Activated T-helper 1 cell treated with anti-CD3 and anti-CD28 coated beads, Interleukin-12 subunit alpha, Interleukin-12 subunit beta, Interleukin-2, Interleukin-4 antibody, amounts not matched to agents 30 ng/mL and 10 ng/mL and 1 ng/mL, durations not matched to agents 14 hours and 24 hours and 36 hours (primary cell): ENCODE results near the gene MAN1B1. TPM values are rescaled to one million over a fixed set of nuclear protein-coding genes. Genes with fewer than 3 reads are reported as not detected.

Experiments
- DNase-seq: peaks from one replicate; pipeline ENCODE4 v3.0.0; 2021; ENCODE audit warnings: low spot score
- H3K27ac Mint-ChIP-seq: one replicate; pipeline ENCODE4 v1.8.0; 2021; ENCODE audit warnings: mild to moderate bottlenecking, mixed read lengths
- H3K27me3 Mint-ChIP-seq: one replicate; pipeline ENCODE4 v1.8.0; 2022; ENCODE audit warnings: mild to moderate bottlenecking, moderate library complexity, mixed read lengths; ENCODE audit not compliant: insufficient read depth
- H3K36me3 Mint-ChIP-seq: one replicate; pipeline ENCODE4 v1.8.0; 2021; ENCODE audit warnings: low read depth, mixed read lengths
- H3K4me1 Mint-ChIP-seq: one replicate; pipeline ENCODE4 v1.8.0; 2021; ENCODE audit warnings: low read depth, mixed read lengths
- H3K4me3 Mint-ChIP-seq: one replicate; pipeline ENCODE4 v1.8.0; 2021; ENCODE audit warnings: mild to moderate bottlenecking, moderate library complexity, mixed read lengths
- H3K9me3 Mint-ChIP-seq: one replicate; pipeline ENCODE4 v1.8.0; 2021; ENCODE audit warnings: mixed read lengths
- intact Hi-C: fragments of 100-400 bp; cut with micrococcal nuclease; formaldehyde crosslinking; loops from one replicate; pipeline ENCODE4 v1.15.1; 2024
- total RNA-seq: library from RNA; stranded (reverse); gene quantifications from 2 replicates; pipeline ENCODE4 v1.2.3, GENCODE V29; 2022

Gene MAN1B1
- 48.1 and 53.6 TPM in 2 replicates for total RNA-seq

DNA sequence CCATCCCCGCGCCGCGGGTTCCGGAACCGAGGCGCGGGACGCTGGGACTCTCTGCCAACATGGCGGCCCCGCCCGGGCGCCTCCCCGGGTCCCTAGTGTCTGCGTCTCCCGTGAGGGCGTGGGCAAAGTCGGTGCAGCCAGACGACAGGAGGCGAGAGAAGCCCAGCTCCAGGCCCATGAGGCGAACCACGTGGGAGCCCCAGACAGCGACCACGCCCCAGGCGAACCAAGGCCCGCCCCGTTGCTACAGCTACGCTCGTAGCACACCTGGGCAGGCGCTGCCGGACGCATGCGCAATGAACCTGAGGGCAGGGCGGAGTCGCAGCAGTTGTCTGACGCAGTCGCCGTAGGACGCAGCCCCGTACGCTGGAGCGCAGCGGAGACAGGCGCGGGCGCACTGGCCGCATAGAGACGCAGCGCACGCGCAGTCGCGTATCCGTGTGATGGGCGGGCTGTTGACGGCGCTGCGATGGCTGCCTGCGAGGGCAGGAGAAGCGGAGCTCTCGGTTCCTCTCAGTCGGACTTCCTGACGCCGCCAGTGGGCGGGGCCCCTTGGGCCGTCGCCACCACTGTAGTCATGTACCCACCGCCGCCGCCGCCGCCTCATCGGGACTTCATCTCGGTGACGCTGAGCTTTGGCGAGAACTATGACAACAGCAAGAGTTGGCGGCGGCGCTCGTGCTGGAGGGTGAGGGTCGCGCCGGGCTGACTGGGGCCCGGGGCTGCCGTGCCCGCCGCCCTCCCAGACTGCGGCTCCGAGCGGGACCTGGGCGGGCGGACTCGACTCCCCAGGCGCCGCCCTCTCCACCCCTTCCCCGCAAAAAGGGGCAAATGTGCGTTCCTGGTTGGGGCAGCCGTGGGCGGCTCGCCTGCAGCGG is at the start of gene MAN1B1:
Gene MAN1B1 (plus strand): TSS at position 455 of the 878 bp plus-strand sequence. CDS start 15 bp downstream, at position 470.
- H3K9me3 Mint-ChIP-seq: no peaks in the 10 kb centered on the region
- H3K27me3 Mint-ChIP-seq: no peaks in the 10 kb centered on the region
- peaks cover 14% of the 10 kb centered on the region for H3K36me3 Mint-ChIP-seq
- intact Hi-C loops: loop anchor here (1.0 to 5.0 kb wide), 13 partner anchors 9 to 724 kb away; partner anchors contain the start of genes DNLZ, DPP7, MRPL41 and SAPCD2
- peak within 1 kb of the TSS; percentile 94 for H3K27ac Mint-ChIP-seq
- H3K4me3 Mint-ChIP-seq: peak within 1 kb of the TSS; percentile 88
- H3K4me1 Mint-ChIP-seq: peaks cover 33% of the 10 kb centered on the region
- peak; percentile 100 for DNase-seq

DNA sequence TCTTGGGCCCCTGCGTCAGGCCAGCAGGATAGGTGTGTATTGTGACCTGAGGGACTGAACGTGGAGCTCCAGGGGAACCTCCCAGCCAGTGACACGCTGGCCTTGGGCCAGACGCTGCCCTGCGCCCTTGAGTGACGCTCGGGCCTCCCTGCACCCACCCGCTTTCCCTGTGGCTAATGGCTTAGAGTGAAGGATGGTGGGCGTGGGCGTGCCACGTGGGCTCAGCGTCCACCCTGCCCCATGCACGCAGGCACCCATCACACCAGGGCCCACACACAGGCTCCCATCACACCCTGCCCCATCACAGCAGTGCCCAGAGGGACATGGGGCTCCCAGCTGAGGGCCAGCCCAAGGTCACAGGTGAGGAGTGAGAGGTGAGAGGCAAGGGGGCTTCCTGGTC is 49.8 kb upstream of the MAN1B1 start:
- Mint-ChIP-seq H3K27ac (no peak overlapping the region), H3K27me3 (no peaks in the 10 kb centered on the region), H3K9me3 (no peaks in the 10 kb centered on the region), H3K36me3 (peaks cover 2% of the 10 kb centered on the region), H3K4me1 (peaks cover 23% of the 10 kb centered on the region), H3K4me3 (no peak overlapping the region)
- no peak for DNase-seq
- intact Hi-C loops: no loop called here

DNA sequence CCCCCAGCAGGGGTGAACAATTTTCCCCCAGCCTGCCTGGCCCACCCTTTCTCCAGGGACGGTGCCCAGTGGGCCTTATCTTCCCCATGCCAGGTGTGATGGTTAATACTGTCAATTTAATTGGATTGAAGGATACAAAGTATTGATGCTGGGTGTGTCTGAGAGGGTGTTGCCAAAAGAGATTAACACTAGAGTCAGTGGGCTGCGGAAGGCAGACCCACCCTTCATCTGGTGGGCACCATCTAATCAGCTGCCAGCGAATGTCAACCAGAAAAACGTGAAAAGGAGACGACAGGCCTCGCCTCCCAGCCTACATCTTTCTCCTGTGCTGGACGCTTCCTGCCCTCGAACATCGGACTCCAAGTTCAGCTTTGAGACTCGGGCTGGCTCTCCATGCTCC is 49.3 kb upstream of the MAN1B1 start:
- Mint-ChIP-seq H3K36me3 (peaks cover 2% of the 10 kb centered on the region), H3K27me3 (no peaks in the 10 kb centered on the region), H3K4me1 (peaks cover 23% of the 10 kb centered on the region), H3K27ac (no peak overlapping the region), H3K4me3 (no peak overlapping the region), H3K9me3 (no peaks in the 10 kb centered on the region)
- DNase-seq: no peak
- intact Hi-C loops: no loop called here

DNA sequence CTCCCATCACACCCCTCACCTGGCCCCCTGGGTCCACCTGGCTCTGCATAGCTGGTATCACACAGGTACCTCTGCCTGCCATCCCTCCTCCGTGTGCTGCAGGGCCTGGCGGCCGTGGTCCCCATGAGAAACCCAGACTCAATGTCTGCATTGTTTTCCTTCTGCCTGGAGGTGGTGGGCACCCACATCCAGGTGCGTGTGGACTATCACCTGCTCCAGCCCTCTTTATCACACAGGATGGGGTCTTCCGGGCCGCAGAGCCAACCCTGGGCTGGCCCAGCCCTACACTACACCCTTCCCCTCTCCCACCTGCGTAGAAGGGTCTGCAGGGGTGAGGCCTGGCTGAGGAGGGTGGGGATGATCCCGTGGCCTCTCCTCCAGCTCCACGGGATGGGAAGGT is 47.9 kb upstream of the MAN1B1 start:
- no peak for DNase-seq
- Mint-ChIP-seq H3K27ac (no peak overlapping the region), H3K4me1 (peaks cover 12% of the 10 kb centered on the region), H3K4me3 (no peak overlapping the region), H3K27me3 (peaks cover 1% of the 10 kb centered on the region), H3K36me3 (peaks cover 2% of the 10 kb centered on the region), H3K9me3 (no peaks in the 10 kb centered on the region)
- intact Hi-C loops: no loop called here

DNA sequence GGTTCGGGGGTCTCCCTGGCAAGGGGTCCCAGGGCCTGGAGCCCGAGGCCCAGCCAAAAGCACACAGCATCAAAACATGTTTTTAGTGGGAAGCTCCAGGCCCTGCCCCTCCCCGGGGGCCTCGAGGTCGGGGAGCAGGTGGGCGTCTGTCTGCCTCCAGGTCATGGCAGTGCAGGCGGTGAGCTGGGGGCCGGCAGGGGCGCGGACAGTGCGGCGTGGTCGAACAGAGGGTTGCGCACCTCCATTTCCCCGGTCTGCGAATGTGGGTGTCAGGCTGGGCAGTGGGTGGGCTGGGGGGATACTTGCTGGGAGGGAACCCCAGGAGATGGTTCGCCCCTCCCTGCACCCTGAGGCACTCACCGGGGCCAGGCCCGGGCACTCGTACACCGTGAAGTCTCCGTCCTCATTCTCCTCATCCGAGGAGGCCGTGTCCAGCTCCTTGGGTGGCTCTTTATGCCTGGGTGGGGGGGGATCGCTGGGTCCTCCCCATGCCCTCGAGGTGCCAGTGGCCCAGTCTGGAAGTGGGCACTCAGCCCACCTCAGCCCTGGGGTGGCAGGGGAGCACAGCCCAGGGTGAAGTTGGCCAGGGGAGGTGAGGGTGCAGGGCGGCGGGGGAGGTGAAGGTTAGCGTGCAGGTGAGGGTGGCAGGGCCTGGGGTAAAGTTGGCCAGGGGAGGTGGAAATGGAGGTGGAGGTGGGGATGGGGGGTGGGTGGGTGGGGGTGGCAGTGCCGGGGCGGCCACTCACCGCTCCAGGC is 47.0 kb upstream of the MAN1B1 start:
- H3K4me1 Mint-ChIP-seq: peaks cover 8% of the 10 kb centered on the region
- intact Hi-C loops: no loop called here
- peaks cover 1% of the 10 kb centered on the region for H3K27me3 Mint-ChIP-seq
- no peak overlapping the region for H3K27ac Mint-ChIP-seq
- DNase-seq: no peak
- H3K36me3 Mint-ChIP-seq: peaks cover 2% of the 10 kb centered on the region
- H3K9me3 Mint-ChIP-seq: no peaks in the 10 kb centered on the region
- H3K4me3 Mint-ChIP-seq: no peak overlapping the region

DNA sequence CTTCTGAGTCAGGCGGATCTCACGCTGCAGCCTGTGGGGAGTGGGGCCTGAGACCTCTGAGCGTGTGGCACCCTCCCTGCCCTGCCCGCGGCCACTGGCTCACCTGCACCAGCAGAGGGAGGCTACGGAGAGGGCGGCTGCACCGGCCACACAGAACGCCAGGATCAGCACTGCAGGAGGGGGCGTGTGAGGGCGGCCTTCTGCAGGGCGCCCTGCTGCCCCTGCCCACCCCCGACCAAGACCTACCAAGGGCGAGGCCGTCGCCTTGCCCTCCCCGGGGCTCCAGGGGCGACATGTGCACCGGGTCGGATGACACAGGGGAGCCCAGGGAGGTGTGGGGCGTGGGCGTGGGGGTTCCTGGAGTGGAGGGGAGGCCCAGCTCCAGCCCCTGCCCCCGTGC is 46.2 kb upstream of the MAN1B1 start:
- peaks cover 2% of the 10 kb centered on the region for H3K36me3 Mint-ChIP-seq
- no peak overlapping the region for H3K27ac Mint-ChIP-seq
- peaks cover 5% of the 10 kb centered on the region for H3K4me1 Mint-ChIP-seq
- peaks cover 1% of the 10 kb centered on the region for H3K27me3 Mint-ChIP-seq
- DNase-seq: no peak
- intact Hi-C loops: no loop called here
- H3K9me3 Mint-ChIP-seq: no peaks in the 10 kb centered on the region
- no peak overlapping the region for H3K4me3 Mint-ChIP-seq

DNA sequence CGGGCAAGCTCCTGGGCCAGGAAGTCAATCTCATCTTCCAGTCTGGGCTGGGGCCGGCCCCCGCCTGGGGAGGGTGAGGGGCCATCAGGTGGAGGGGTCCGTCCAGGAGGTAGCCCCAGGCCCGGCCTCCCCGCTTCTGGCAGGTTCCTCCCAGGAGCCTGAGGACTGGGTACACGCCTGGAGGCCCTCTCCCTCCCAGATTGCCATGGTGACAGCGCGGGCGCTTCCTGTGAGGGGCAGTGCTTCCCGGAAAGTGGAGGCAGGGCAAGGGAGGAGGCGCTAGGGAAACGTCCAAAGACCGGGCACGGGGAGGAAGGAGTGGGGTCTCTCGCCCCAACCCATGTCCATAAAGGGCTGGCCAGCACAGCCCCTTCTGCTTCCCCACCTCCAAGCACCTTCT is 45.7 kb upstream of the MAN1B1 start:
- DNase-seq: no peak
- H3K27ac Mint-ChIP-seq: no peak overlapping the region
- H3K4me3 Mint-ChIP-seq: no peak overlapping the region
- H3K36me3 Mint-ChIP-seq: peaks cover 2% of the 10 kb centered on the region
- H3K4me1 Mint-ChIP-seq: peaks cover 5% of the 10 kb centered on the region
- H3K27me3 Mint-ChIP-seq: peaks cover 1% of the 10 kb centered on the region
- intact Hi-C loops: no loop called here
- H3K9me3 Mint-ChIP-seq: no peaks in the 10 kb centered on the region

DNA sequence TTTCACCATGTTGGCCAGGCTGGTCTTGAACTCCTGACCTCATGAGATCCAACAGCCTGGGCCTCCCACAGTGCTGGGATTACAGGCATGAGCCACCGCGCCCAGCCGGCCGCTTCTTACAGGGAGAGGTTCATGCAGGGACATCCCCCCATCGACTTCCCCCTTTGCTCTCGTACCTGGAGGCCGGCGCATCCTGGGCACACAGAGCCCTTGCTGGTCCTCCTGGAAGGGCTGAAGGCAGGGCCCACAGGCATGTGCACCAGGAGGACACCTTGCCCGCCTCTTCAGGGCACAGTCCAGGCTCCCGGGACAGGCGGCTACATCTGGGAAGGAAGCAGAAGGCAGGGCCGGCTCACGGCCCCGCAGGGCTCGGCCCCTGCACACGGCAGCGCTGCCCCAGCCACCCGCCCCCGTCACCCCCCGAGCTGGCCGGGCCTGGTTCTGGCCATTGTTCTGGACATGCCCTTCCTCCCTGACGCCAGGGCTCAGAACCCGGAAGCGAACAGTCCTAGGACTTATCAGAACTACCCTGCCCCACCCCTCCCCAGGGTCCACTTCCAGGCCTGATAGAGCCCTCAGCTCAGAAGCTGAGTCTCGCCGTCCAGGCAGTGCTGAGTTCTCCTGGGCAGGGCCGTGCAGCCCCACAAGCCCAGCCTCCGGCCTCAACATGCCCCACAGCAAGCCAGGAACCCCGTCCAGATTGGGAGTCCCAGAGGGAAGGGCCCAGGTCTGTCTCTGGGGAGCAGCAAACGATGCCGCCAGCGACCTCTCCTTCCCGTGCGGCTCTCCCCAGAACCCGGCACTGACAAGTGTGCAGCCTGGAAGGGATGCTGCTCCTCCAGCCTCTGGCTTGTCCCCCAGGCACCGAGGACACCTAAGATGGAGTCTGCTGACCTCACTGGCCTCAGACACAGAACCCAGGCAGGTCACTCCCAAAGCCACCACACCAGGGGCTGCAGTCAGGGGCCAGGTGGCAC is 43.7 kb upstream of the MAN1B1 start:
- H3K9me3 Mint-ChIP-seq: no peaks in the 10 kb centered on the region
- H3K27me3 Mint-ChIP-seq: peaks cover 12% of the 10 kb centered on the region
- intact Hi-C loops: no loop called here
- no peak overlapping the region for H3K4me3 Mint-ChIP-seq
- DNase-seq: no peak
- no peak overlapping the region for H3K27ac Mint-ChIP-seq
- peaks cover 5% of the 10 kb centered on the region for H3K4me1 Mint-ChIP-seq
- H3K36me3 Mint-ChIP-seq: peaks cover 2% of the 10 kb centered on the region

DNA sequence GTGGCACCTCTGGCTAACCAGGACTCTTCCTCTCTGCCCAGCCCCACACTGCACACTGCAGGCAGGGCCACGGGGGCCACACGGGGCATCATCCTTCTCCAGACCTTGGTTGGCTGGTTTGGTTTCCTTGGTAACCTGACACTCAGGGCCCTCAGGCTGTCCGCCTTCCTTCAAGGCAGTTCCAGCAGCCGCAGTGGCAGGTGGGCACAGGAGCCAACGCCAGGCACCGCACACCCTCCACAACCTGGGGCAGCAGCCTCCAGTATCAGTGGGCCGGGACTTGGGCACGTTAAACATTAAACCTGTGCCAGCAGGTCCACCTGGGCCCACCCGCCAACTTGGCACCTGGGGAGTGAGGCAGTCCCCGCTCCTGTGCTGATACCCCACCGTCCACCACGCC is 42.7 kb upstream of the MAN1B1 start:
- Mint-ChIP-seq H3K36me3 (no peaks in the 10 kb centered on the region), H3K4me3 (no peak overlapping the region)

DNA sequence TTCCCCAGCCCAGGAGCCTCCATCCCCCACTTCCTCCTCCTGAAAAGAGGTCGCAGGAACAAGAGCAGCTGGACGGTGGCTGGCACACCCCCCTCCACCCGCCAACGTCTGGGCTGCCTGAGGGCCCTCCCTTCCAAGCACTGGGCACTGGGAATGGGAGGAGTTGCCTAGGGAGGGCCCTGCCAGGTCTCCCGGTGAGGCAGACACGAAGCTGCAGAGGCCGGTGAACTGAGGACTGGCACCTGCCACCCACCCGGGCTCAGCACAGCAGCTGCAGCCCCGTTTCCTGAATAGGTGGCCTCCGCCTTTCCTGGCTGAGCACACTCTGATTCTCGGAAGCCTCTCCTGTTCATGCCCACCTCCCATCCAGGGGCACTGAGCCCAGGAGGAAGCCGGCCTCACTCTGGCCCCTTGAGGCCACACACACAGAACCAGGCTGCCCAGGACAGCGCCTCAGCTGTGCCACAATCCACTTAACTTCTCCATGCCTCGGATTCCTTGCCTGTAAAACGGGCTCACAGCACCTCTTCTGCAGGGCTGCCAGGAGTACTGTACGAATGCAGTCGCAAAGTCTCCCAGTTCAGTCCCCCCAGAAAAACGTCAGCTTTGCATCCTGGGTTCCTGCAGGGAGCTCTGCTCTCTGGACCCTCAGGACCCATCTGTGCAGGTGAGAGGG is 42.1 kb upstream of the MAN1B1 start:
- H3K36me3 Mint-ChIP-seq: no peaks in the 10 kb centered on the region
- H3K27me3 Mint-ChIP-seq: peaks cover 17% of the 10 kb centered on the region
- no peaks in the 10 kb centered on the region for H3K9me3 Mint-ChIP-seq
- H3K27ac Mint-ChIP-seq: no peak overlapping the region
- DNase-seq: no peak
- H3K4me1 Mint-ChIP-seq: peaks cover 5% of the 10 kb centered on the region
- H3K4me3 Mint-ChIP-seq: peak overlapping the region; percentile 77
- intact Hi-C loops: loop anchor here (5.0 kb wide), 3 partner anchors 83 to 198 kb away; partner anchors contain the start of genes PHPT1 and TUBB4B

More for the DNA sequence above, 42.7 kb upstream of the MAN1B1 start:
- H3K4me1 Mint-ChIP-seq: peaks cover 5% of the 10 kb centered on the region
- no peak overlapping the region for H3K27ac Mint-ChIP-seq
- DNase-seq: no peak
- H3K9me3 Mint-ChIP-seq: no peaks in the 10 kb centered on the region
- peaks cover 14% of the 10 kb centered on the region for H3K27me3 Mint-ChIP-seq
- intact Hi-C loops: no loop called here

DNA sequence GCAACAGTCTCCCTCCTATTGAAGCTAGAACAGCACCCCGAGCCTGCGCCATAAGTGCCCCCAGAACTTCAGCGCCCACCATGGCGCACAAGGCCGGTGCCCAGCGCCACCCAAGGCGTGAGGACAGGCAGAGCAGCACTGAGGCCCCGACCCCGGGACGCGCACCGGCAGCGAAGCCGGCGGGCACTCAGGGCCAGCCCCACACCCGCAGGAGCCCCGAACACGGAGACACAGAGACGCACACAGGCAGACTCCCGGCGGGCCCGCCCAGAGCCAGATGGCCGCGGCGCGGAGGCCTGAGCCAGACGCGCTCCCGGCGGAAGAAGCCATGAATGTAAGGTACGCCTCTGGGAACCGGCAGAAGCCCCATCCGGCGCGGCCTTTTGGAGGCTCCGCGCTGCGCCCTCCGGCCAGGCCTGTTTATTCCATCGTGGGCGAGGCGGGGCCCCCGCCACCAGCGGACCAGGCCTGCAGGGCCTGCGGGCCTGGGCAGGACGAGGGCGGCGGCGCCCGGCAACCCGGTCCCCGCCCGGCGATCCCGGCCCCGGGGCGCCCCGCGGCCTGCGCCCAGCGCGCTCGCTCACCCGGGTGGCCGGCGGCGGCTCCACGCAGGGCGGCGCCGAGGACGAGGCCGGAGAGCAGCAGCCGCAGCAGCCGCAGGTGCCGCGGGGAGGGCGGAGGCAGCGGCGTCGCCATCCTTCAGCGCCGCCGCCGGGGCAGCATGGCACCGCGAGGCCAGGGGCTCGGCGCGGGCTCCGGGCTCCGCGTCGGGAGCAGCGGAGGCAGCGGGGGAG is 41.3 kb upstream of the MAN1B1 start:
- H3K9me3 Mint-ChIP-seq: no peaks in the 10 kb centered on the region
- DNase-seq: no peak
- intact Hi-C loops: loop anchor here (1.0 to 5.0 kb wide), 5 partner anchors 16 to 198 kb away; partner anchors contain the start of genes PHPT1 and TUBB4B
- H3K27me3 Mint-ChIP-seq: peaks cover 26% of the 10 kb centered on the region
- peaks cover 5% of the 10 kb centered on the region for H3K4me1 Mint-ChIP-seq
- peak overlapping the region; percentile 77 for H3K4me3 Mint-ChIP-seq
- H3K36me3 Mint-ChIP-seq: no peaks in the 10 kb centered on the region
- H3K27ac Mint-ChIP-seq: peak overlapping the region; percentile 44
